ENCODE results near the gene CLDN12.

- TF ChIP-seq POLR2AphosphoS5 (IDR thresholded peaks at IDR 0.05; ENCODE audit: low read depth, low read length): no peak
- no peak for TF ChIP-seq TAF1 (IDR thresholded peaks at IDR 0.05; ENCODE audit: borderline replicate concordance, insufficient read depth, low read length)
Measured at GRCh38 chr7:90408142-90408541, 4.9 kb downstream of the CLDN12 start.
